ENCODE results near the gene RENBP. TPM values are rescaled to one million over a fixed set of nuclear protein-coding genes. Genes with fewer than 3 reads are reported as not detected.
A peak's percentile ranks its signal among the peaks of the same experiment; 100 is the strongest.

Gene RENBP
- total and polyA plus RNA-seq, 2 of the 13 experiments (the other 11 are each of a cell fraction or from before 2014, with no cell fraction given), result 1.4 to 2.6 TPM

GRCh38 chrX:153931151-153931550, 13.3 kb downstream of the RENBP start:
- Histone ChIP-seq H3K4me3 (replicated peaks in 1 of 3; ENCODE audit: insufficient read depth in 1 of 3, low read depth in 2 of 3, low read length in 3 of 3) (no peak overlapping the region), H4K20me1 (ENCODE audit: insufficient read depth, low read length) (no peaks in the 10 kb centered on the region), H3K4me1 (ENCODE audit: insufficient read depth, low read length) (peaks cover 29% of the 10 kb centered on the region), H3K27me3 (ENCODE audit: control insufficient read depth in 1 of 2, insufficient read depth in 2 of 2, low read length in 2 of 2) (no peaks in the 10 kb centered on the region), H3K79me2 (ENCODE audit: insufficient read depth, low read length) (peaks cover 9% of the 10 kb centered on the region), H3K9me3 (ENCODE audit: low read length) (no peaks in the 10 kb centered on the region), H3K27ac (ENCODE audit: extremely low read length, insufficient read depth, low read length) (no peak overlapping the region), H3K9ac (ENCODE audit: insufficient read depth, low read depth, low read length) (no peak overlapping the region), H3K4me2 (ENCODE audit: low read depth, low read length) (no peak overlapping the region), H3K36me3 (replicated peaks in 1 of 2; ENCODE audit: control insufficient read depth in 1 of 2, insufficient read depth in 2 of 2, low read length in 2 of 2) (peaks cover 1 to 8% of the 10 kb centered on the region in 2 experiments; a peak in 1 of 5 replicates), H2AFZ (ENCODE audit: low read length) (no peak overlapping the region)
- in situ Hi-C loops (cut with HindIII; ENCODE audit: extremely low pct_ligation_motif_present, low pct_unique_long_range_greater_than_20kb) (no loop called here), intact Hi-C loops (cut with micrococcal nuclease; ENCODE audit: unreplicated experiment) (no loop called here)
- ChIA-PET CTCF (ENCODE audit: low intra/inter-chr PET ratio, low total read pairs) (no interaction called here), POLR2A (no interaction called here)
- no peak for DNase-seq (ENCODE audit: low spot score)
- TF ChIP-seq MAX (IDR thresholded peaks at IDR 0.05), result no peak
- peak; percentile 63 for TF ChIP-seq MAFF (IDR thresholded peaks at IDR 0.05; ENCODE audit: low read depth, low read length)
- TF ChIP-seq MAFK (conservative IDR thresholded peaks at IDR 0.05 in 1 of 2, IDR thresholded peaks at IDR 0.05 in 1 of 2; ENCODE audit: low read length in 2 of 2), result peak; percentile 60 to 75; a peak in 3 of 4 replicates
- WGBS (ENCODE audit: low lambda C conversion rate), result 93% methylated on average over 4 of the region's 8 CpGs
- ATAC-seq, result no peak
- BruUV-seq (replicated peaks), result no TSS peak
- no peak for FAIRE-seq

GRCh38 chrX:153930011-153930910, 14.2 kb downstream of the RENBP start:
- BruUV-seq (replicated peaks), result no TSS peak
- Histone ChIP-seq H3K4me2 (ENCODE audit: low read depth, low read length) (no peak overlapping the region), H3K27ac (ENCODE audit: extremely low read length, insufficient read depth, low read length) (no peak overlapping the region), H4K20me1 (ENCODE audit: insufficient read depth, low read length) (no peaks in the 10 kb centered on the region), H3K79me2 (ENCODE audit: insufficient read depth, low read length) (peaks cover 9% of the 10 kb centered on the region), H3K4me3 (replicated peaks in 1 of 3; ENCODE audit: insufficient read depth in 1 of 3, low read depth in 2 of 3, low read length in 3 of 3) (no peak overlapping the region), H2AFZ (ENCODE audit: low read length) (no peak overlapping the region), H3K4me1 (ENCODE audit: insufficient read depth, low read length) (peaks cover 31% of the 10 kb centered on the region), H3K36me3 (replicated peaks in 1 of 2; ENCODE audit: control insufficient read depth in 1 of 2, insufficient read depth in 2 of 2, low read length in 2 of 2) (peaks cover 1 to 8% of the 10 kb centered on the region in 2 experiments; a peak in 1 of 5 replicates), H3K9ac (ENCODE audit: insufficient read depth, low read depth, low read length) (no peak overlapping the region), H3K27me3 (ENCODE audit: control insufficient read depth in 1 of 2, insufficient read depth in 2 of 2, low read length in 2 of 2) (no peaks in the 10 kb centered on the region), H3K9me3 (ENCODE audit: low read length) (no peaks in the 10 kb centered on the region)
- CTCF ChIA-PET (ENCODE audit: low intra/inter-chr PET ratio, low total read pairs), result no interaction called here
- WGBS (ENCODE audit: low lambda C conversion rate), result 92% methylated on average over 13 of the region's 31 CpGs
- intact Hi-C loops (cut with micrococcal nuclease; ENCODE audit: unreplicated experiment) (no loop called here), in situ Hi-C loops (cut with HindIII; ENCODE audit: extremely low pct_ligation_motif_present, low pct_unique_long_range_greater_than_20kb) (no loop called here)
- no peak for TF ChIP-seq ZNF605 (CRISPR knock-in tag; IDR thresholded peaks at IDR 0.05)
- TF ChIP-seq AGO2 (optimal IDR thresholded peaks at IDR 0.05; ENCODE audit: low read depth, low read length), result peak; percentile 26
- 0 out of 2 replicates have a peak, but pooled peaks have one; percentile 23 for TF ChIP-seq RBFOX2 (IDR thresholded peaks at IDR 0.05; ENCODE audit: low read depth, low read length)
- TF ChIP-seq GATAD2A (CRISPR knock-in tag; IDR thresholded peaks at IDR 0.05), result no peak
- FAIRE-seq (no peak), ATAC-seq (no peak), DNase-seq (ENCODE audit: low spot score) (no peak)
- POLR2A ChIA-PET, result interaction anchor here (4.2 kb wide), 1 partner anchor 17 kb away, joined by 82 read pairs; the partner anchor contains the start of gene RENBP

All from HepG2 (cell line).